Calu3 (cell line): Measurements from ENCODE around the gene CRYBB2. TPM values are rescaled to one million over a fixed set of nuclear protein-coding genes. Genes with fewer than 3 reads are reported as not detected.
"Not testable (repeated sequence)": the region's sequence is repeated elsewhere in the genome, so short reads cannot be mapped to it uniquely, and the experiment has no call there.

Experiments used
- BruUV-seq: library from RNA; stranded (reverse); fragments of 400-500 nt; replicated peaks from 2 replicates; lab custom pipeline; 2021; lab: Mats Ljungman, UMichigan
- CTCF ChIA-PET: fragments of 300-600 bp; sonication (Branson Sonifier 250); formaldehyde crosslinking; loops from one replicate; lab custom pipeline; 2022; ENCODE audit warnings: antibody characterized with exemption; lab: Charles Lee
- DNase-seq: peaks from one replicate; pipeline ENCODE4 v3.0.0; 2022
- H3K27ac Mint-ChIP-seq: one replicate; pipeline ENCODE4 v1.8.0; 2022; ENCODE audit warnings: mixed read lengths; ENCODE audit not compliant: unreplicated experiment
- H3K27me3 Mint-ChIP-seq: one replicate; pipeline ENCODE4 v1.8.0; 2022; ENCODE audit warnings: mixed read lengths; ENCODE audit not compliant: unreplicated experiment
- H3K36me3 Mint-ChIP-seq: one replicate; pipeline ENCODE4 v1.8.0; 2022; ENCODE audit warnings: mild to moderate bottlenecking, moderate library complexity, mixed read lengths; ENCODE audit not compliant: insufficient read depth, unreplicated experiment
- H3K4me1 Mint-ChIP-seq: one replicate; pipeline ENCODE4 v1.8.0; 2022; ENCODE audit warnings: mild to moderate bottlenecking, low read depth, mixed read lengths; ENCODE audit not compliant: unreplicated experiment
- H3K4me3 Mint-ChIP-seq: one replicate; pipeline ENCODE4 v1.8.0; 2022; ENCODE audit warnings: mild to moderate bottlenecking, low read depth, moderate library complexity, mixed read lengths; ENCODE audit not compliant: unreplicated experiment
- H3K9me3 Mint-ChIP-seq: one replicate; pipeline ENCODE4 v1.8.0; 2022; ENCODE audit warnings: low read depth, mixed read lengths; ENCODE audit not compliant: unreplicated experiment
- intact Hi-C: fragments of 100-400 bp; cut with micrococcal nuclease; formaldehyde crosslinking; loops from one replicate; pipeline ENCODE4 v1.10.0; 2022; ENCODE audit not compliant: unreplicated experiment
- total RNA-seq: library from RNA; stranded (reverse); gene quantifications from 2 replicates; pipeline ENCODE4 v1.2.3, GENCODE V29; 2022
- TF ChIP-seq, protein P1 (sequence below): fragments of 200-600 bp; IDR thresholded peaks from one replicate; pipeline ENCODE4 v1.8.0; 2022; ENCODE audit warnings: antibody characterized with exemption; ENCODE audit not compliant: unreplicated experiment

Gene CRYBB2
- total RNA-seq, 1 experiment from 2014 or later = 0.42 TPM

DNA sequence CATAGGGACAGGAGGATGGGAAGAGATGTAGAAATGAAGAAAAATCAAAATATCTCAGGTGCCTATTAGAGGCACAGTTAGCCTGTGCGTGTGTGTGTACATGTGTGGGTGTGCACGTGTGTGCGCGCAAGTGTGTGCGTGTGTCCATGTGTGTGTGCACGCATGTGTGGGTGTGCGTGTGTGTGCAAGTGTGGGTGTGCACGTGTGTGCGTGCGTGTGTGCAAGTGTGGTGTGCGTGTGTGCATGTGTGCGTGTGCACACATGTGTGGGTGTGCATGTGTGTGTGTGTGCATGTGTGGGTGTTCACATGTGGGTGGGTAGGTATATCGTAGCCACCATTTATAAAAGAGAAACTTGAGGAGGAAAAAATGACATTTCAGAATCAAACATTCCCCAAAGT, 9.4 kb downstream of the CRYBB2 start:
- TF ChIP-seq, protein P1, sequence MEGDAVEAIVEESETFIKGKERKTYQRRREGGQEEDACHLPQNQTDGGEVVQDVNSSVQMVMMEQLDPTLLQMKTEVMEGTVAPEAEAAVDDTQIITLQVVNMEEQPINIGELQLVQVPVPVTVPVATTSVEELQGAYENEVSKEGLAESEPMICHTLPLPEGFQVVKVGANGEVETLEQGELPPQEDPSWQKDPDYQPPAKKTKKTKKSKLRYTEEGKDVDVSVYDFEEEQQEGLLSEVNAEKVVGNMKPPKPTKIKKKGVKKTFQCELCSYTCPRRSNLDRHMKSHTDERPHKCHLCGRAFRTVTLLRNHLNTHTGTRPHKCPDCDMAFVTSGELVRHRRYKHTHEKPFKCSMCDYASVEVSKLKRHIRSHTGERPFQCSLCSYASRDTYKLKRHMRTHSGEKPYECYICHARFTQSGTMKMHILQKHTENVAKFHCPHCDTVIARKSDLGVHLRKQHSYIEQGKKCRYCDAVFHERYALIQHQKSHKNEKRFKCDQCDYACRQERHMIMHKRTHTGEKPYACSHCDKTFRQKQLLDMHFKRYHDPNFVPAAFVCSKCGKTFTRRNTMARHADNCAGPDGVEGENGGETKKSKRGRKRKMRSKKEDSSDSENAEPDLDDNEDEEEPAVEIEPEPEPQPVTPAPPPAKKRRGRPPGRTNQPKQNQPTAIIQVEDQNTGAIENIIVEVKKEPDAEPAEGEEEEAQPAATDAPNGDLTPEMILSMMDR = no peak
- BruUV-seq = no TSS peak
- Mint-ChIP-seq H3K4me1 (no peaks in the 10 kb centered on the region), H3K27me3 (peaks cover 19% of the 10 kb centered on the region), H3K27ac (no peak overlapping the region), H3K36me3 (no peaks in the 10 kb centered on the region), H3K4me3 (no peak overlapping the region), H3K9me3 (no peaks in the 10 kb centered on the region)
- CTCF ChIA-PET = no interaction called here
- DNase-seq = no peak
- intact Hi-C loops = no loop called here

DNA sequence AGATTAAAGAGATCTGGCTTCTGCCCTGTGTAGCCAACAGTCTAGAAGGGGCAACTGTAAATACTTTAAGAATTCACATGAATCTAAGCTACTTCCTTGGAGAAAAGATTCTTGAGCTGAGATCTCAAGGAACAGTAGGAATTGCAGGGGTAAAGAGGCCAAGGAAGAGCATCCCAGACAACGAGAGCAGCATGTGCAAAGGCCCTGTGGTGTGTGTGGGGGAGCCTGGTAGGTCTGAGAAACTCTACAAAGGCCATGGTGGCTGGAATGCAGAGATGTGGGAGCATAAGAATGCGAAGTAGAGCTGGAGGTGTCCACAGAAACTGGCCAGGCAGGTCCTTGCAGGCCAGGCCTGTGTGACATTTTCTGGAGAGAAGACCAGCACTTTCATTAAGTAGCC, 11.3 kb downstream of the CRYBB2 start:
- H3K9me3 Mint-ChIP-seq, BruUV-seq, H3K4me3 Mint-ChIP-seq, H3K4me1 Mint-ChIP-seq, H3K27ac Mint-ChIP-seq, H3K36me3 Mint-ChIP-seq, DNase-seq: not testable (repeated sequence)
- H3K27me3 Mint-ChIP-seq = peaks cover 24% of the 10 kb centered on the region
- CTCF ChIA-PET = interaction anchor here (0.5 kb wide), 1 partner anchor 487 kb away, joined by 3 read pairs; no protein-coding TSS in a partner anchor
- intact Hi-C loops = loop anchor here (10.0 kb wide), 1 partner anchor 104 kb away; no protein-coding TSS in a partner anchor

DNA sequence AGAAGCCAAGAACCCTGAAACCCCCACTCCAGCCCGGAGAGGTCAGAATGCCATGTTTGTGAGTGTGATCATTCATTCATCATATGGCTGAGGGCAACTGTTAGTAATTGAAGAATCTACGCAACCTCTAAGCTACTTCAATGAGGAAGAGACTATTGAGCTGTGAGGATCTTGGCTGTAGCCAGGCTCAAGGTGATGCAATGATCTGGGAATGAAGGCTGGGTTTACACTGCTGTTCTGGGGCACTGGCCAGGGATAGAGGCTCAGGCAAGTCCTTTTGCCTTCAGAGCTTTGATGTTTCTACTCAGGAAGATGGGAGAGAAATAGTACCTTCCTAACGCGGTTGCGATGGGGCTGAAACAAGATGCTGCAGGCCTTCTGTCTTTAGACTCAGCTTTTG, 12.9 kb downstream of the CRYBB2 start:
- Mint-ChIP-seq H3K36me3 (peaks cover 8% of the 10 kb centered on the region), H3K4me3 (no peak overlapping the region), H3K27me3 (peaks cover 40% of the 10 kb centered on the region), H3K4me1 (no peaks in the 10 kb centered on the region), H3K9me3 (no peaks in the 10 kb centered on the region), H3K27ac (no peak overlapping the region)
- no peak for DNase-seq
- intact Hi-C loops = loop anchor here (10.0 kb wide), 1 partner anchor 102 kb away; no protein-coding TSS in a partner anchor
- no TSS peak for BruUV-seq
- CTCF ChIA-PET = interaction anchor here (0.7 kb wide), 1 partner anchor 562 kb away, joined by 4 read pairs; no protein-coding TSS in a partner anchor
- TF ChIP-seq, protein P1 = no peak

DNA sequence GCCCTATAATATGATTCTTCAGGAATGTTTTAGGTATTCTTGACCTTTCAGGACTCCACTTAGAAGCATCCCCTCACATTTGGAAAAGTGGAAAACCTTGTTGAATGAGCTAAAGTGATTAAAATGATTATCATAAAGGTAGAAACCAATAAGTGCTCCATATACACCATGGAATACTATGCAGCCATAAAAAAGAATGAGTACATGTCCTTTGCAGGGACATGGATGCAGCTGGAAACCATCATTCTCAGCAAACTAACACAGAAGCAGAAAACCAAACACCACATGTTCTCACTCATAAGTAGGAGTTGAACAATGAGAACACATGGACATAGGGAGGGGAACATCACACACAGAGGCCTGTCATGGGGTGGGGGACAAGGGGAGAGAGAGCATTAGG, 14.3 kb downstream of the CRYBB2 start:
- H3K36me3 Mint-ChIP-seq, CTCF ChIA-PET, DNase-seq, BruUV-seq, H3K27ac Mint-ChIP-seq, H3K4me1 Mint-ChIP-seq, H3K4me3 Mint-ChIP-seq, H3K9me3 Mint-ChIP-seq: not testable (repeated sequence)
- intact Hi-C loops = loop anchor here (10.0 kb wide), 1 partner anchor 101 kb away; no protein-coding TSS in a partner anchor
- H3K27me3 Mint-ChIP-seq = peaks cover 54% of the 10 kb centered on the region

DNA sequence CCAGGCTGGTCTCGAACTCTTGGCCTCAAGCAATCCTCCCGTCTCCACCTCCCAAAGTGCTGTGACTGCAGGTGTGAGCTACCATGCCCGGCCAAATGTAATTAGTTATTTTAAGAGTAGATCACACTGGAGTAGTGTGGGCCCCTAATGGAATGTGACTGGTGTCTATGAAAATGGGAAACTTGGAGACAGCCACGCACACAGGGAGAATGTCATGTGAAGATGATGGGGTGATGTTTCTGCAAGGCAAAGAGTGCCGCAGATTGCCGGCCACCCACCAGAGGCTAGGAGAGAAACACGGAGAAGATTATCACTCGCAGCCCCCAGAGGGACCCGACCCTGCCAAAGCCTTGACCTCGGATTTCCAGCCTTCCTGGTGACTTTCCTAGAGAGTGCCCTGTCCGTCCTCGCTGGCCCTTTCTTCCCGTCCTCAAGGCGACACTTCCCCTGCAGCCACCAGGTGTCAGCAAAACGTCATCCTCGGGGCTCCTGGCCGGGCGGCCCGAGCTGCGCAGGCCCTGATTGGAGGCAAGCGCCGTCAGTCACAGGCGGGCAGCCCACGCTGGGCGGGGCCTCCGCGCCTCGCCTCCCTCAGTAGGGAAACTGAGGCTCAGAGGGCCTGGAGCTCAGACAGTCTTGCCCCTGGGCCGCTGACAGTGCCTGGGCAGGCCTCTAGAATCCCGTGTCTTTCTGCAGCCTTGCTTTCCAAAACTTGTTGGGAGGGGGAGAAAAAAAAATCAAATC, 16.3 kb downstream of the CRYBB2 start:
- TF ChIP-seq, protein P1 = peak; percentile 91
- DNase-seq = peak; percentile 95
- H3K36me3 Mint-ChIP-seq = peaks cover 8% of the 10 kb centered on the region
- H3K4me3 Mint-ChIP-seq = peak overlapping the region; percentile 58
- no TSS peak for BruUV-seq
- H3K4me1 Mint-ChIP-seq = no peaks in the 10 kb centered on the region
- H3K27me3 Mint-ChIP-seq = peaks cover 69% of the 10 kb centered on the region
- intact Hi-C loops = loop anchor here (2.0 to 10.0 kb wide), 2 partner anchors 99 to 543 kb away; no protein-coding TSS in a partner anchor
- H3K9me3 Mint-ChIP-seq = no peaks in the 10 kb centered on the region
- CTCF ChIA-PET = interaction anchor here (0.6 to 1.4 kb wide), 3 partner anchors 47 to 227 kb away, joined by 3 to 8 read pairs (median 4); no protein-coding TSS in a partner anchor
- peak overlapping the region; percentile 69 for H3K27ac Mint-ChIP-seq
